ENCODE results near the gene SLC35A3. TPM values are rescaled to one million over a fixed set of nuclear protein-coding genes. Genes with fewer than 3 reads are reported as not detected.
A peak's percentile ranks its signal among the peaks of the same experiment; 100 is the strongest.

SLC35A3 gene
- total RNA-seq (10 to 100 TPM in 2 of 9 donors, 1 to 10 TPM in 7; 5.2 to 10.9 (median 7.1) TPM), polyA plus RNA-seq (1 to 10 TPM; 4.4 to 6.4 TPM)
- long read RNA-seq, donor 1, full-length matches to known transcripts: 17 of 25 reads
- long read RNA-seq, donor 1, partial matches to known transcripts: 1 of 25 reads
- long read RNA-seq, donor 1, other reads (novel, unspliced or antisense): 7 of 25 reads
- long read RNA-seq, donor 2, full-length matches to known transcripts: 24 of 34 reads
- long read RNA-seq, donor 2, partial matches to known transcripts: 1 of 34 reads
- long read RNA-seq, donor 2, other reads (novel, unspliced or antisense): 9 of 34 reads
- long read RNA-seq, donor 3, full-length matches to known transcripts: 17 of 21 reads
- long read RNA-seq, donor 3, partial matches to known transcripts: 0 of 21 reads
- long read RNA-seq, donor 3, other reads (novel, unspliced or antisense): 4 of 21 reads

DNA sequence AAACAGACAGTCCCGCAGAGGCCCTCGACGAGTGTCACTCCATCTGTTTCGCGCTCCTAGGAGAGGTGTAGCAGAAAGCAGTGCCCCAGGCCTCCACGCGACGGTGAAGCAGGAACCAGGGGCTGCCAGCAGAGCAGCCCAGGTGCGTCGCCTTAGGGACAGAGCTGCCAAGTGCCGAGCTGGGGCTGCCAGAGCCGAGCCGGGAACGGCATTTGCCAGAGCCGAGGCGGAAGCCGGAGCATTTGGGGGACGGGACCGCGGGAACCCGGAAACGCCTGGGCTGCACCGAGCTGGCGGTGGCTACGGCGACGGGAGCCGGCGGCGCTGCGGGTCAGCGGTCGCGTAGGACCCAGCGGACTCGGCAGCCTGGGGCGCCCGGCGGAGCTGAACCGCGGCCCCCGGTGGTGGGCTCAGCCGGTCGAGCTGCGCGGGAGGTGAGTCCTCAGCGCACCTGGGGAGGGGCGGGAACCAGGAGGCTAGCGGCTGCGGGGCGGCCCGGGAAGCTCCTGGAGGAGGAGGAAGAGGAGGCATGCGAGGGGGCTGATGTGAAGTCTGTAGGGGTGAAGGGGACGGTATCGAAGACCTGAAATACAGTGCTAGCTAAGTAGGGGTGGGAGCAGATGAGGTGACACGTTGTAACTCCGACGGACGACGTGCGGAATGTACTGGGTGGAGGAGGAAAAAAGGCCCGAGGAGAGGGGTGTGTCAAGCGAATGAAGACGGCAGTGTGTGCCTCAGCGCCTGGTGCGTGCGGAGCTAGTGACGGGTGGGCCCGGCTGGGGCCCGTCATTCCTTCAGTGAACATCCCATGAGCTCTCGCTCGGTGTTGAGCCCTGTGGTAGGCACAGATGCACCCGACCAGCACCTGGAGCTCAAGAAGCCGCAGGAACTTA, at the start of gene SLC35A3:
Gene SLC35A3, plus strand, starts transcription at position 268 of the 893 bp plus-strand sequence. CDS start 23,559 bp downstream, outside the sequence.
- TF ChIP-seq POLR2A (IDR thresholded peaks at IDR 0.05): peak in 1 of 2 donors; percentile 52
- TF ChIP-seq, protein P1, sequence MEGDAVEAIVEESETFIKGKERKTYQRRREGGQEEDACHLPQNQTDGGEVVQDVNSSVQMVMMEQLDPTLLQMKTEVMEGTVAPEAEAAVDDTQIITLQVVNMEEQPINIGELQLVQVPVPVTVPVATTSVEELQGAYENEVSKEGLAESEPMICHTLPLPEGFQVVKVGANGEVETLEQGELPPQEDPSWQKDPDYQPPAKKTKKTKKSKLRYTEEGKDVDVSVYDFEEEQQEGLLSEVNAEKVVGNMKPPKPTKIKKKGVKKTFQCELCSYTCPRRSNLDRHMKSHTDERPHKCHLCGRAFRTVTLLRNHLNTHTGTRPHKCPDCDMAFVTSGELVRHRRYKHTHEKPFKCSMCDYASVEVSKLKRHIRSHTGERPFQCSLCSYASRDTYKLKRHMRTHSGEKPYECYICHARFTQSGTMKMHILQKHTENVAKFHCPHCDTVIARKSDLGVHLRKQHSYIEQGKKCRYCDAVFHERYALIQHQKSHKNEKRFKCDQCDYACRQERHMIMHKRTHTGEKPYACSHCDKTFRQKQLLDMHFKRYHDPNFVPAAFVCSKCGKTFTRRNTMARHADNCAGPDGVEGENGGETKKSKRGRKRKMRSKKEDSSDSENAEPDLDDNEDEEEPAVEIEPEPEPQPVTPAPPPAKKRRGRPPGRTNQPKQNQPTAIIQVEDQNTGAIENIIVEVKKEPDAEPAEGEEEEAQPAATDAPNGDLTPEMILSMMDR (IDR thresholded peaks at IDR 0.05): peak in 2 of 12 donors; percentile 6 to 16
- Histone ChIP-seq H3K4me1 (peaks cover 0 to 28% (median 11%) of the 10 kb centered on the region in 12 donors), H3K27me3 (no peaks in the 10 kb centered on the region), H3K4me3 (peak within 1 kb of the TSS; percentile 49 to 99 (median 93)), H3K36me3 (peaks cover 0 to 7% (median 2%) of the 10 kb centered on the region in 9 donors), H3K9me3 (no peaks in the 10 kb centered on the region), H3K27ac (peak within 1 kb of the TSS; percentile 49 to 85 (median 73))
- ATAC-seq: peak; percentile 84 to 99 (median 98)
- intact Hi-C loops (cut with DNase I): loop anchor here in 3 of 10 donors (2.0 to 10.0 kb wide), 2 partner anchors 65 to 165 kb away; partner anchors contain the start of genes SASS6 (in 2 of the 3) and TRMT13 (in 2 of the 3)
- 0 to 1% (median 1%) methylated on average over 32 to 74 of the region's 74 CpGs for WGBS, 4 donors
- peak; percentile 78 to 92 (median 85) for DNase-seq

GRCh38 chr1:99934801-99935200, 35.0 kb upstream of the SLC35A3 start:
- TF ChIP-seq, protein P1 (IDR thresholded peaks at IDR 0.05): no peak
- no peak for TF ChIP-seq POLR2A (IDR thresholded peaks at IDR 0.05)
- DNase-seq (no peak), ATAC-seq (no peak)
- H3K27ac ChIP-seq: no peak overlapping the region
- H3K36me3 ChIP-seq: no peaks in the 10 kb centered on the region
- H3K4me3 ChIP-seq: no peak overlapping the region
- intact Hi-C loops (cut with DNase I): no loop called here
- no peaks in the 10 kb centered on the region for H3K27me3 ChIP-seq
- no peaks in the 10 kb centered on the region for H3K9me3 ChIP-seq
- no peaks in the 10 kb centered on the region for H3K4me1 ChIP-seq

- H3K4me1 ChIP-seq: no peaks in the 10 kb centered on the region
- no peak overlapping the region for H3K27ac ChIP-seq
- TF ChIP-seq POLR2A (IDR thresholded peaks at IDR 0.05): no peak
- TF ChIP-seq, protein P1 (IDR thresholded peaks at IDR 0.05): no peak
- H3K36me3 ChIP-seq: no peaks in the 10 kb centered on the region
- H3K4me3 ChIP-seq: no peak overlapping the region
- H3K27me3 ChIP-seq: no peaks in the 10 kb centered on the region
- DNase-seq (no peak), ATAC-seq (no peak)
- no peaks in the 10 kb centered on the region for H3K9me3 ChIP-seq
- WGBS, 4 donors: 77 to 95% (median 91%) methylated on average over 1 of the region's 1 CpG
- intact Hi-C loops (cut with DNase I): no loop called here
Measured at GRCh38 chr1:99935534-99935933, 34.3 kb upstream of the SLC35A3 start.

DNA sequence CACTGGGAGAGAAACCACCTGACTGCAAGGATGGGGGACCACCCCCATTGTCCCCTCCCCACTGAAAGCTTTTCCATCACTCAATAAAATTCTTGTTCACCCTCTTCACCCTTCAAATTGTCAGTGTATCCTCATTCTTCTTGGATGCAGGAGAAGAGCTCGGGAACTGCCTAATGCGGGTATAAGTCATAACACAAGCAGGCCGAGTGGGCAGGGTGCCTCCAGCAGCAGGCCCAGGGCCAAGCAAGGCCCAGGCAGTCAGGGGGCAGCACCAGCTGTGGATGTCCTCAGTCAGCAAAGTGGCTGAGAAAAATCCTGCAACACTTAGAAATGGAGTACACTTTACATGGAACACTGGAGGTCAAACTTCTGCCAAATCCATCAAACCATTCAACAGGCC, 33.7 kb upstream of the SLC35A3 start:
- Histone ChIP-seq H3K36me3 (no peaks in the 10 kb centered on the region), H3K27ac (no peak overlapping the region), H3K9me3 (no peaks in the 10 kb centered on the region), H3K4me1 (no peaks in the 10 kb centered on the region), H3K4me3 (no peak overlapping the region), H3K27me3 (no peaks in the 10 kb centered on the region)
- TF ChIP-seq POLR2A (IDR thresholded peaks at IDR 0.05): no peak
- TF ChIP-seq, protein P1 (IDR thresholded peaks at IDR 0.05): no peak
- WGBS, 4 donors: 94 to 97% (median 95%) methylated on average over 3 of the region's 3 CpGs
- ATAC-seq: no peak
- intact Hi-C loops (cut with DNase I): no loop called here
- DNase-seq: no peak
